WTC11 (cell line): ENCODE measurements around the gene CHRNE. TPM values are rescaled to one million over a fixed set of nuclear protein-coding genes. Genes with fewer than 3 reads are reported as not detected.

Source experiments
- ATAC-seq: fragments of 200-7000 bp; cut with Tn5 transposase; 2 replicates; pipeline ENCODE4 v1.10.0; 2021; ENCODE audit warnings: mild to moderate bottlenecking, moderate library complexity
- CTCF ChIA-PET: fragments of 300-600 bp; sonication (Branson Sonifier 250); formaldehyde crosslinking; loops from one replicate; lab custom pipeline; 2021; ENCODE audit warnings: antibody characterized with exemption; lab: Charles Lee
- POLR2A ChIA-PET: fragments of 350-600 bp; sonication (Branson Sonifier 250); formaldehyde crosslinking; loops from one replicate; lab custom pipeline; 2021; ENCODE audit warnings: antibody characterized with exemption; lab: Charles Lee
- DNase-seq: peaks from one replicate; pipeline ENCODE4 v3.0.0; 2021; ENCODE audit warnings: low spot score
- H3K27ac Mint-ChIP-seq: 2 replicates; pipeline ENCODE4 v1.8.0; 2021; ENCODE audit warnings: mixed read lengths
- H3K27me3 Mint-ChIP-seq: 2 replicates; pipeline ENCODE4 v1.8.0; 2021; ENCODE audit warnings: low read depth, mild to moderate bottlenecking, moderate library complexity, mixed read lengths
- H3K36me3 Mint-ChIP-seq: 2 replicates; pipeline ENCODE4 v1.8.0; 2021; ENCODE audit warnings: mixed read lengths
- H3K4me1 Mint-ChIP-seq: 2 replicates; pipeline ENCODE4 v1.8.0; 2022; ENCODE audit warnings: mixed read lengths
- H3K4me3 Mint-ChIP-seq: 2 replicates; pipeline ENCODE4 v1.8.0; 2021; ENCODE audit warnings: mild to moderate bottlenecking, moderate library complexity, mixed read lengths
- H3K9me3 Mint-ChIP-seq: 2 replicates; pipeline ENCODE4 v1.8.0; 2021; ENCODE audit warnings: mixed read lengths
- AFF4 ChIP-seq: sonication (generic); formaldehyde crosslinking; IDR thresholded peaks from 2 replicates; pipeline ENCODE4 v1.8.1; 2023; ENCODE audit warnings: mild to moderate bottlenecking, missing genetic modification reagents, borderline replicate concordance
- ARID4B ChIP-seq: sonication (generic); formaldehyde crosslinking; IDR thresholded peaks from 2 replicates; pipeline ENCODE4 v1.8.0; 2023; ENCODE audit warnings: missing genetic modification reagents, mild to moderate bottlenecking, borderline replicate concordance
- ERG ChIP-seq: fragments of 250-450 bp; sonication (Bioruptor Pico); IDR thresholded peaks from 2 replicates; pipeline ENCODE4 v1.8.0; 2021; ENCODE audit warnings: mild to moderate bottlenecking
- ESRRA ChIP-seq: sonication (generic); formaldehyde crosslinking; IDR thresholded peaks from 2 replicates; pipeline ENCODE4 v1.8.1; 2022; ENCODE audit warnings: mild to moderate bottlenecking, missing genetic modification reagents, borderline replicate concordance
- ETV6 ChIP-seq: sonication (generic); formaldehyde crosslinking; IDR thresholded peaks from 2 replicates; pipeline ENCODE4 v1.8.1; 2022; ENCODE audit warnings: mild to moderate bottlenecking, missing genetic modification reagents
- FOXK1 ChIP-seq: sonication (generic); formaldehyde crosslinking; IDR thresholded peaks from 2 replicates; pipeline ENCODE4 v1.8.0; 2022; ENCODE audit warnings: mild to moderate bottlenecking, moderate library complexity, missing genetic modification reagents
- HMGA2 ChIP-seq: fragments of 250-450 bp; sonication (Bioruptor Pico); IDR thresholded peaks from 2 replicates; pipeline ENCODE4 v1.4.0; 2021; ENCODE audit warnings: mild to moderate bottlenecking, moderate library complexity
- NFE2L1 ChIP-seq: sonication (generic); formaldehyde crosslinking; IDR thresholded peaks from 2 replicates; pipeline ENCODE4 v1.8.1; 2023; ENCODE audit warnings: missing genetic modification reagents
- PREB ChIP-seq: sonication (generic); formaldehyde crosslinking; IDR thresholded peaks from 2 replicates; pipeline ENCODE4 v1.8.1; 2022; ENCODE audit warnings: mild to moderate bottlenecking, missing genetic modification reagents, moderate library complexity, borderline replicate concordance
- PRRX2 ChIP-seq: fragments of 250-450 bp; sonication (Bioruptor Pico); IDR thresholded peaks from 2 replicates; pipeline ENCODE4 v1.8.0; 2021; ENCODE audit warnings: mild to moderate bottlenecking
- USF2 ChIP-seq: sonication (generic); formaldehyde crosslinking; IDR thresholded peaks from 2 replicates; pipeline ENCODE4 v1.8.1; 2023; ENCODE audit warnings: mild to moderate bottlenecking, missing genetic modification reagents, moderate library complexity
- ZNF121 ChIP-seq: sonication (generic); formaldehyde crosslinking; IDR thresholded peaks from 2 replicates; pipeline ENCODE4 v1.8.0; 2023; ENCODE audit warnings: missing genetic modification reagents
- ZSCAN18 ChIP-seq: fragments of 250-450 bp; sonication (Bioruptor Pico); IDR thresholded peaks from 2 replicates; pipeline ENCODE4 v2.1.2; 2022; ENCODE audit warnings: mild to moderate bottlenecking, moderate library complexity
- total RNA-seq: library from RNA; stranded (reverse); gene quantifications from 3 replicates; pipeline ENCODE4 v1.2.3, GENCODE V29; 2021
- TF ChIP-seq, protein P1 (sequence below): sonication (generic); formaldehyde crosslinking; conservative IDR thresholded peaks from 2 replicates; pipeline ENCODE4 v1.8.1; 2023; ENCODE audit warnings: mild to moderate bottlenecking, low read depth, missing genetic modification reagents, moderate library complexity
- TF ChIP-seq, protein P2 (sequence below): fragments of 250-450 bp; sonication (Bioruptor Pico); IDR thresholded peaks from 2 replicates; pipeline ENCODE4 v1.9.0; 2021; ENCODE audit warnings: mild to moderate bottlenecking, borderline replicate concordance

CHRNE gene
- total RNA-seq, 1 experiment from 2014 or later: 0.70 TPM

GRCh38 chr17:4931963-4932362 lies 29.1 kb upstream of the CHRNE start, which contains the start of gene GP1BA (continued):
- TF ChIP-seq AFF4 (CRISPR knock-in tag): no peak
- no peak for TF ChIP-seq ETV6 (CRISPR knock-in tag)
- no peak for TF ChIP-seq PREB (CRISPR knock-in tag)
- TF ChIP-seq FOXK1 (CRISPR knock-in tag): no peak
- TF ChIP-seq NFE2L1 (CRISPR knock-in tag): no peak
- TF ChIP-seq, protein P1, sequence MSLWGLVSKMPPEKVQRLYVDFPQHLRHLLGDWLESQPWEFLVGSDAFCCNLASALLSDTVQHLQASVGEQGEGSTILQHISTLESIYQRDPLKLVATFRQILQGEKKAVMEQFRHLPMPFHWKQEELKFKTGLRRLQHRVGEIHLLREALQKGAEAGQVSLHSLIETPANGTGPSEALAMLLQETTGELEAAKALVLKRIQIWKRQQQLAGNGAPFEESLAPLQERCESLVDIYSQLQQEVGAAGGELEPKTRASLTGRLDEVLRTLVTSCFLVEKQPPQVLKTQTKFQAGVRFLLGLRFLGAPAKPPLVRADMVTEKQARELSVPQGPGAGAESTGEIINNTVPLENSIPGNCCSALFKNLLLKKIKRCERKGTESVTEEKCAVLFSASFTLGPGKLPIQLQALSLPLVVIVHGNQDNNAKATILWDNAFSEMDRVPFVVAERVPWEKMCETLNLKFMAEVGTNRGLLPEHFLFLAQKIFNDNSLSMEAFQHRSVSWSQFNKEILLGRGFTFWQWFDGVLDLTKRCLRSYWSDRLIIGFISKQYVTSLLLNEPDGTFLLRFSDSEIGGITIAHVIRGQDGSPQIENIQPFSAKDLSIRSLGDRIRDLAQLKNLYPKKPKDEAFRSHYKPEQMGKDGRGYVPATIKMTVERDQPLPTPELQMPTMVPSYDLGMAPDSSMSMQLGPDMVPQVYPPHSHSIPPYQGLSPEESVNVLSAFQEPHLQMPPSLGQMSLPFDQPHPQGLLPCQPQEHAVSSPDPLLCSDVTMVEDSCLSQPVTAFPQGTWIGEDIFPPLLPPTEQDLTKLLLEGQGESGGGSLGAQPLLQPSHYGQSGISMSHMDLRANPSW (CRISPR knock-in tag): no peak
- TF ChIP-seq PRRX2 (CRISPR knock-in tag): no peak
- no peak for TF ChIP-seq ERG (CRISPR knock-in tag)
- no peak for TF ChIP-seq ZSCAN18 (CRISPR knock-in tag)
- no peak for TF ChIP-seq HMGA2 (CRISPR knock-in tag)

GRCh38 chr17:4928881-4929280 lies 26.0 kb upstream of the CHRNE start:
- ChIA-PET CTCF (interaction anchor here (0.5 kb wide), 1 partner anchor 20 kb away, joined by 4 read pairs; no protein-coding TSS in a partner anchor), POLR2A (no interaction called here)
- H3K9me3 Mint-ChIP-seq: no peaks in the 10 kb centered on the region
- H3K27me3 Mint-ChIP-seq: no peaks in the 10 kb centered on the region
- DNase-seq: no peak
- H3K4me1 Mint-ChIP-seq: peaks cover under 1% of the 10 kb centered on the region
- no peak for ATAC-seq
- 0 out of 2 replicates have a peak, but pooled peaks cover 5% of the 10 kb centered on the region for H3K36me3 Mint-ChIP-seq
- no peak overlapping the region for H3K27ac Mint-ChIP-seq
- H3K4me3 Mint-ChIP-seq: no peak overlapping the region
- TF ChIP-seq USF2: no peak
- no peak for TF ChIP-seq ARID4B
- no peak for TF ChIP-seq HMGA2 (CRISPR knock-in tag)
- TF ChIP-seq ESRRA (CRISPR knock-in tag): no peak
- no peak for TF ChIP-seq ZNF121 (CRISPR knock-in tag)
- TF ChIP-seq, protein P2, sequence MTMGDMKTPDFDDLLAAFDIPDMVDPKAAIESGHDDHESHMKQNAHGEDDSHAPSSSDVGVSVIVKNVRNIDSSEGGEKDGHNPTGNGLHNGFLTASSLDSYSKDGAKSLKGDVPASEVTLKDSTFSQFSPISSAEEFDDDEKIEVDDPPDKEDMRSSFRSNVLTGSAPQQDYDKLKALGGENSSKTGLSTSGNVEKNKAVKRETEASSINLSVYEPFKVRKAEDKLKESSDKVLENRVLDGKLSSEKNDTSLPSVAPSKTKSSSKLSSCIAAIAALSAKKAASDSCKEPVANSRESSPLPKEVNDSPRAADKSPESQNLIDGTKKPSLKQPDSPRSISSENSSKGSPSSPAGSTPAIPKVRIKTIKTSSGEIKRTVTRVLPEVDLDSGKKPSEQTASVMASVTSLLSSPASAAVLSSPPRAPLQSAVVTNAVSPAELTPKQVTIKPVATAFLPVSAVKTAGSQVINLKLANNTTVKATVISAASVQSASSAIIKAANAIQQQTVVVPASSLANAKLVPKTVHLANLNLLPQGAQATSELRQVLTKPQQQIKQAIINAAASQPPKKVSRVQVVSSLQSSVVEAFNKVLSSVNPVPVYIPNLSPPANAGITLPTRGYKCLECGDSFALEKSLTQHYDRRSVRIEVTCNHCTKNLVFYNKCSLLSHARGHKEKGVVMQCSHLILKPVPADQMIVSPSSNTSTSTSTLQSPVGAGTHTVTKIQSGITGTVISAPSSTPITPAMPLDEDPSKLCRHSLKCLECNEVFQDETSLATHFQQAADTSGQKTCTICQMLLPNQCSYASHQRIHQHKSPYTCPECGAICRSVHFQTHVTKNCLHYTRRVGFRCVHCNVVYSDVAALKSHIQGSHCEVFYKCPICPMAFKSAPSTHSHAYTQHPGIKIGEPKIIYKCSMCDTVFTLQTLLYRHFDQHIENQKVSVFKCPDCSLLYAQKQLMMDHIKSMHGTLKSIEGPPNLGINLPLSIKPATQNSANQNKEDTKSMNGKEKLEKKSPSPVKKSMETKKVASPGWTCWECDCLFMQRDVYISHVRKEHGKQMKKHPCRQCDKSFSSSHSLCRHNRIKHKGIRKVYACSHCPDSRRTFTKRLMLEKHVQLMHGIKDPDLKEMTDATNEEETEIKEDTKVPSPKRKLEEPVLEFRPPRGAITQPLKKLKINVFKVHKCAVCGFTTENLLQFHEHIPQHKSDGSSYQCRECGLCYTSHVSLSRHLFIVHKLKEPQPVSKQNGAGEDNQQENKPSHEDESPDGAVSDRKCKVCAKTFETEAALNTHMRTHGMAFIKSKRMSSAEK: no peak
